Kasumi-1 (cell line): ENCODE measurements around the gene MTRF1L.
"Not testable (repeated sequence)": the region's sequence is repeated elsewhere in the genome, so short reads cannot be mapped to it uniquely, and the experiment has no call there.

Experiments used
- DNase-seq, 2 experiments: peaks; one replicate each; lab custom pipeline; 2025; lab: John Stamatoyannopoulos, UW

MTRF1L gene

DNA sequence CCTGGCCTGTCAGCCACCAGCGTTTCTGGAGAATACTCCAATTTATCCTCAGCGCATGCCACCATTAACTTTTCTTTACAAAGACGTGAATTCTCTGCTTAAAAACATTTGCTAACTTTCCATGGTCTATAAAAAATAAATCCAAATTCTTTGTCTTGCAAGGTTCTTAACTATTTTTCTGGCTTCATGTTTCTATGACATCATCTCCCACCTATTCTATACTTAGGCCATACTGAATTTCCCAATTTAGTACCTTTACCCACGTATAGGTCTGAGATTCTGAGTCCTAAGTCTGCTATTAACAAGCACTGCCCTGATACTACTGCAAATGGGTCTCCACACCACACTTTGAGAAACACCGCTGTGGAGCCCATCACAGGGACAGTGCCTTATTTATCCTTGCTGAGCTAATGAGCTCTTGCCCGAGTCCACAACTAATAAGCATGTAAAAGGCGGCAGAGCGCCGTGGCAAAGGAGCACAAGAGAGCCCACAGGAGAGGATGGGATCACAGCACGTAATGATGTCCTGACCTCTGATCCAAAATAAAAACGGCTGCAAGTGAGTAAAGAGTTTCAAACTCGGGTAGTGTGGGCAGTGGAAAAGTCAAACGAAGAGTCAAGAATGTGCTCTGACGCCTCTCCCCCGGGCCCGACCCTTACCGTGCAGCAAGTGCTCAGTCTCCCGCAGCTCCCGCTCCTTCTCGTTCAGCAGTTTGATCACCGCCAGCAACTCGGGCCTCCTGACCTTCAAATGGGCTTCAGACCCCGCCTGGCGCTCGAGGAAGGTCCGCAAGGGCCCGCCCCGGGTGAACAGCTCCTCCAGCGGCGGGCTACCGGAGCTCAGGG lies 519 bp downstream of the MTRF1L start:
- peak in 1 of 2 experiments; percentile 15 for DNase-seq

DNA sequence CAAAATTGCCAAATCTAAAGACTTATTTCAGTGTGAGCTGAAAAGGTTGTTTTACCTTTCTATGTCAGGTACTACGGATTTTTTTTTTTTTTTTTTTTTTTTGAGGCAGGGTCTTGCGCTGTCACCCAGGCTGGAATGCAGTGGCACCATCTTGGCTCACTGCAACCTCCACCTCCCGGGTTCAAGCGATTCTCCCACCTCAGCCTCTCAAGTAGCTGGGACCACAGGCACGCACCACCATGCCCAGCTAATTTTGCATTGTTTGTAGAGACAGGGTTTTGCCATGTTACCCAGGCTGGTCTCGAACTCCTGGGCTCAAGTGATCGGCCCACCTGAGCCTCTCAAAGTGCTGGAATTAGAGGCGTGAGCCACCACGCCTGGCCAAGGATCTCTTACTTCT lies 1.7 kb downstream of the MTRF1L start:
- DNase-seq, result not testable (repeated sequence)

DNA sequence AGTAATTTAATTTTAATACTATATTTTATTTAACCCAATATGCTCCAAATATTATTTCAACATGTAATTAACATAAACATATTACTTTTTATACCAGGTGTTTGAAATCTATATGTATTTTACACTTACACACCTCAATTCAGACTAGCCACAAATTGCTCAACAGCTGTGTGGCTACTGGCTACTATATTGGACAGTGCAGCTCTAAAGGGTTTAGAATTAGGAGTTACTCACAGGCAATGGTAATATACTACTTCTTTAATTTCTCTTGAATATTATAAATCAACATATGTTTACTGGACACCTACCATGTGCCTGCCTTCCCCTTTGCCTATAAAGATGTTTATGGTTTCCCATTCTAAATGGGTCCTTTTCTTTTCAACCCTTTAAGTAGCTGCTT lies 2.3 kb downstream of the MTRF1L start:
- DNase-seq, result no peak

DNA sequence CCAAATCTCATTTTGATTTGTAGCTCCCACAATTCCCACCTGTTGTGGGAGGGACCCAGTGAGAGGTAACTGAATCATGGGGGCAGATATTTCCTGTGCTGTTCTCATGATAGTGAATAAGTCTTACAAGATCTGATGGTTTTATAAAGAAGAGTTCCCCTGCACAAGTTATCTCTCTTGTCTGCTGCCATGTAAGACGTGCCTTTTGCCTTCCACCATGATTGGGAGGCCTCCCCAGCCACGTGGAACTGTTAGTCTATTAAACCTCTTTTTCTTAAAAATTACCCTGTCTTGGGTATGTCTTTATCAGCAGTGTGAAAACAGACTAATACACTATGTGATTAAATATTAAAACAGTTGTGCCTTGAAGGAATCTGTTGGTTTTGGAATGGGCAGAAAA lies 3.0 kb downstream of the MTRF1L start:
- not testable (repeated sequence) for DNase-seq

DNA sequence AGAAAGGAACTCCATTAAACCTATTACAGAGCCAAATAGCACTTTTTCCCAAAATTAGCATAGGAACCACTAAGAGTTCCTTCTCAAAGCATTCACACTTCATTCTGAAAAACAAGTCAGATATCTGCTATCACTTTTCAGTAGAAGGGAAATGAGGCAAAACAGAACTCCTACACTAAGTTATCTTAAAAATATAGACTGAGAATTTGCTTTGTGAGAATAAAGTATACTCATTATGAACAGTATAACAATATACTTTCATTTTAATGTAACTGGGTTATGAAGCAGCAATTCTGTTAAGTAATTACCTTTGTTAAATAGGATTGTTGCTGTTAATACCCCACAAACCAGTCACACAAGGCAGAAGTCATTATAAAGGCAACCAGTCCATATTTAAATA lies 8.7 kb downstream of the MTRF1L start:
- no peak for DNase-seq

DNA sequence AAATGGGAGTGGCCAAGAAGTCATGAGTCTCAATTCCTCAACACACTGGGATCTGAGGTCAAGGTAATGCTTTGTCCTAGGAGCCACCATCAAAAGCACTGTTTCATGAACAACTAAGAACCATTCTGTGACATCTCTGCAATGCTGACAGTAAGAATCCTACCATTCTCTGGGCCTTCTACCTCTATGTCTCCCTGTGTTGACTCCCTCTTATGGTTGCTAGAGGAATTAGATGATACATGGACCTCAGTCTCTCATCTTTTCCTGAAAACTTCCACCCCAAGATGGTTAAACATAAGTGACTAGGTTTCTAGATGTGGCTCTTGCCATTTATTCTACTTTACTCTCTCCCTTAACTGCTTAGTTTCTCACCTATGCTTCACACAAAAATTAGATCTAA lies 9.1 kb downstream of the MTRF1L start:
- DNase-seq, result peak in 1 of 2 experiments; percentile 48

DNA sequence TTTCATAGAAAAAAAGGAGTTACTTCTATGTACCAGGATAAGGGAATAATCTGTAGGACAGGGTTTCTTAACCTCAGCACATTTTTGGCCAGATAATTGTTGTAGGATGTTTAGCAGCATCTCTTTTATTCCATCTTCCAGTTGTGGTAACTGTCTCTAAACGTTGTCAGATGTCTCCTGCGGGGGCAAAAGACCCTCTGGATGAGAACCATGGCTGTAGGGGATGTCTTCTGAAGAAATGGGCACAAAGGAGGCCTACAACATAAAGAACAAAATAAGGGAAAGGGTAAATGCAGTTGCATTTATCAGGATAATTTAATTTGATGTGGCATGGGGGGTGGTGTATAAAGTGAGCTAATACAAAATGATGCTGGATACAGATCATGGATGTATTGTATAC lies 15.5 kb downstream of the MTRF1L start:
- no peak for DNase-seq

DNA sequence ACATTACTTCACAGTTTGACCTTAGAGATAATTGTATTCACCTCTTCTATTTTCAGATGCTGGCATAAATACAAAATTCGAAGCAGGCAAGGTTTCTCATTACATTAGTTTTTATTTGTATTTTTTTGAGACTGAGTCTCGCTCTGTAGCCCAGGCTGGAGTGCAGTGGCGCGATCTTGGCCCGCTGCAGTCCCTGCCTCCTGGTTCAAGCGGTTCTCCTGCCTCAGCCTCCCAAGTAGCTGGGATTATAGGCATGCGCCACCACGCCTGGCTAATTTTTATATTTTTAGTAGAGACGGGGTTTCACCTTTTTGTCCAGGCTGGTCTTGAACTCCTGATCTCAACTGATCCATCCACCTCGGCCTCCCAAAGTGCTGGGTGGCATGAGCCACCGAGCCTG lies 17.2 kb downstream of the MTRF1L start:
- DNase-seq, result not testable (repeated sequence)

DNA sequence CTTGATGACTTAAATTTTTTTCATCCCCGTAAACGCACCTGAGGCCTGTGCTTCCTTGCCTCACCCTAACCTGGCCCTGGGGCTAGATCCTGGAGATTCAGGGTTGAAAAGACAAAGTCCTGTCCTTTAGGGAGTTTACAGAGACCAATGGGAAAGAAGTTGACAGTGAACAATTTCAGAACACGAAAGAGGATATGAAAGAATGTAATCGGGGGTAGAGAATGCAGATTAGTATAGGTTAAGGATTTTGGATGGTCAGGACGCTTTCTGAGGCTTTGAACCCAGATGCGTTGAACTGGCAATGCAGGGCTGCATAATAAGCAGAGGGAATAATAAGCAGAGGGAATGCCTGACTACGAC lies 18.0 kb downstream of the MTRF1L start:
- DNase-seq, result no peak

DNA sequence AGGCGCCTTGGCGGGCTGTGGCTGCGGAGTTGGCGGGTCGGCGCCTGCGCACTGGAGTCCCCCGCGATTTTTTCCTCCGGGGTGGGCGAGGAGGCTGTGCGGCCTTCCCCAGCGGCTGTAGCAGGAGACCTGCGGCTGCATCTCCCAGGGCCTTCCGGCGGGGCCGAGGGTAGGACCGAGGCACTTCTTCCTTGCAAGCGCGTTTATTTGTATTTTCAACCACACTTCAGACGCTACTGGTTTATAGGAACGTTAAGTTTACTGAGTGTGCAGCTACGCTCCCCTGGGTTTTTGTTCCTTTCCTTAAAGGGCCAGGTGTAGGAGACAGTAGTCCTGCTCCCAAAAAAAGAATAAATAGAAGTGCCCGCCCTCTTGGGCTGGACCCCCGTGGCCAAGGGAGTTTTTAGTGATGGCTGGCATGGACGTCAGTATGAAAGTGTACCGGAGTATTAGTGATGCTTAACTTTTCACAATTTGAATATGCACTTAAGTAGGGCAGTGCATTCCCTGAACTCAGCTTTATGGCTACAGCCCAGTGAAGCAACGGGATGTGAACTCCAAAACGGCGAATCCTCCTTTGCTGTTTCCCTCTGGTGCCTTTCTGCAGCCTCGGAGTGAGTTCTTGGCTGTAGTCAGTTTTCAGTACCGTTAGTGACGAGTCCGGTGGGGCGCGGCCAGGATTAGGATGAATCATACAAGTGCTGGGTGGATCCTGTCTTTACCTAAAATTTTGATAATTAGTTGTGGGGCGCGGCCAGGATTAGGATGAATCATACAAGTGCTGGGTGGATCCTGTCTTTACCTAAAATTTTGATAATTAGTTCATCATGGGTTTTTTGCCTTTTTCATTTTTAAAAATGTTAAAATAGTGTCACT lies 18.6 kb downstream of the MTRF1L start:
- peak; percentile 68 for DNase-seq

DNA sequence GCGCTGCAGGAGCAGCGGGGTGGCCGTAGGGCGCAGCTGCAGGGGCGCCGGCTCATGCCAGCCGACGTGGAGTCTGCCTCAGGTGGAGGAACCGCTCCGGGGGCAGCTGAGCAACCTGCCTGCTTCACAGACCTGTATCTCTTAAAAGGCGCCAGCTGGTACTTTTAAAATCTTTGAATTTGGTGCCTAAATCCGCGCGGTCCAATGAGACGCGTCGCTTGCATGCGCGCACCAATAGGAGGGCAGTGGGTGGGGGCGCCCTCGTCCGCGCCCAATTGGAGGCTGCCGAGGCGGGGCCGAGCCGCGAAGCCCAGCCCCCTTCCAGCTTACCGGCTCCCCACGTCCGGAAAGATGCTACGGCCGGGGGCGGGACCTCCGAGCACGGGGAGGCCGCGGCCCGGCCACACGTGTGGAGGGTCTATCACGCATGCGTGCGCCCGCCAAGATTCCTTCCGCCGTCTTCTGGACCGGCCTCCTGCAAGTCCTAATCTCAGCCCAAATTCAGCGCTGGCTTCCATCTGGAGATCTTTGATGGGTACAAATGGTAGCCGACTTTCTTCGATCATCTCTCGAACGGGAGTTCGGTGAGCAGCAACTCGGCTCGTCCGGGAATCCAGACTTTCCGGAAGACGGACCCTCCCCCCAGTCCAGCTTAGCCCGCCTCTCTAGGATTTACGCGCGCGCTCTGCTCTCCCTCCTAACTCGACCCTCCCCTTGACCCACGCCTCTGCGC lies 19.4 kb downstream of the MTRF1L start, which contains the start of gene FBXO5:
TSS of gene FBXO5 (minus strand) at position 138 of the 733 bp plus-strand sequence. CDS start at position 56, 82 bp downstream.
- peak; percentile 90 to 94 for DNase-seq

DNA sequence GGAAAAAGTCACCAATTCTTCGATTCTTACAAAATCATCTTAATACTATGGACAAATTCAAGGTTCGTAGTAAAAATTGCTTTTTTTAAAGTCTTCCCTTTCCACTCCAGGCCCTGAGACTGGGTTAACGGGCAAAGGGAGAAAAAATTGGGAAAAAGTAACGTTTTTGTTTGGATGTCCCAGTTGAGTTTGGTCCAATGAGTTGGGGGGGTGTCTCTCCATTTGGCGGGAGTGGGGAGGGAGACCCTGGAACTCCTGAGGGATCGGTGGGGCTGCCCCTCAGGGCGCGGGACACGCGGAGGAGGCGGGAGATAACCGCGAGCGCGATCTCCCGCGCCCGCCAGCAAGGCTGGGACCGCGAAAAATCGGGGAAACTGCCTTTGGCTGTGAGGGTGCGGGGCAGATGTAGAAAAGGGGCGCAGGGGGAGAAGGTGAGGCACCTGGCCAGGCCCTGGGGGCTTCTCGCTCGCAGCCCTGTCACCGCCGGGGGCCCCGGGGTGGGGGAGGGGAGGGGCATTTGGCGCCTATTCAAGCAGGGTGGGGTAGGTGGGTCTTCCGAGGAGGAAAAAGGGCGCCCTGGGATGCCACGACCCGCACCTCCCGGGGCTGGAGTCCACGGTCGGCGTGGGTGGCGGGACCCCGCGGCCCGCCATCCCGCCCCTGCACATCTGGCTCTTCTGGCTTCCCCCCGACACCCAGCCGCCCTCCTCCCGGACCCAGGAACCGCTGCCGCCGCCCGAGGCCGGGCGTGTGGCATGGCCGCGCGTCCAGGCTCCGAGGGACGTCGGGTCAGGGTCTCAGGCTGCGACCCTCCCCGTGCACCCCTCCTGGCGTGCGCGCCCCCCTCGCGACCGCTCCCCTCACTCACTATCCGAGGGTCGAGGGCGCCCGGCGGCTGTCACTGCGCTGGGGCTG lies 20.3 kb downstream of the MTRF1L start:
- DNase-seq, result no peak

DNA sequence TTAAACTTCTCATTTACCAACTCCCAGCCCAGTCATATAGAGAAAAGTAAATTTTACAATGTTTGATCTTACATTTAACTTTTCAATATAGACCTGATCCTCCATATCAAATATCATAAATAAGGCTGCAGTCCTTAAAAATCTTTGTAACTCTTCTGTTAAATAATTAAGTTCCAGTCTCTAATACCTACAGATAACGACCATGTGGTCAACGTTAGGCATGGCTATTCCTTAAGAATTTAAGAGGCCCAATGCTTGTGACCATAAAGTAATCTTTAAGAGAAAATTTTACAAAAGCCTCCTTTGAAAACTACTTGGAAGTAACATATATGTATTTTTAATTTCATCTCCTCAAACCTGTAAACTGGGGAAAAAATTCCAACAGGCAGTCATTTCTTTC lies 21.3 kb downstream of the MTRF1L start:
- DNase-seq, result no peak

DNA sequence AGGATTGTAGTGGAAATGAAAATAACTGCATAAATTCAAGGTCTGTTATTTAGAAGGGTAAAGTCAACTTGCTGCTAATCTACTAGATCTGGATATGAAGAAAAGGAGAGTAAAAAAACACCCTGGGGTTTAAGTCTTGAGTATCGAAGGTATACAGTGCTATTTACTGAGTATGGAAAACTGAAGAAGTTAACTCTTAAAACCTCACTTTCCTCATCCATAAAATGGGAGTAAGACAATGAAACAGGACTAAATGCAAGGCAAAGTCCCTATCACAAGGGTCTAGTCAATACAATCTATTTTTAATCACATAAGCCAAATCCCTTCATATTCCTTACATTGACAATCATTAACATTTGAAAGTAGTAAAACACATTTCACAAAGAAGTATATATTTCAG lies 21.9 kb downstream of the MTRF1L start:
- no peak for DNase-seq

DNA sequence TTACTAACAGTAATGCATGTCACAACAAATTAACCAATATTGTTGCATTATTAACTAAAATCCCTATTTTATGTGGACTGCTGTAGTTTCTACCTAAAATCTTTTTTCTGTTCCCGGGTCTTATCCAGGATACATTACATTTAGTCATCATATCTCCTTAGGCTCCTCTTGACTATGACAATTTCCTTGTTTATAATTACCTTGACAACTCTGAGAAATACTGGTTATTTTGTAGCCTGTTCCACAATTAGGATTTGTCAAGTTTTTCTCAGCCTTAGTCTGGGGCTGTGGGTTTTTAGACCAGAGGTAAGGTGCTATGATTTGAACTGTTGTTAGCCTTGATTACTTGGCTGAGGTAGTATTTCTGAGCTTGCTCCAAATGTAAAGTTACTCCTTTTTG lies 23.4 kb downstream of the MTRF1L start:
- no peak for DNase-seq

DNA sequence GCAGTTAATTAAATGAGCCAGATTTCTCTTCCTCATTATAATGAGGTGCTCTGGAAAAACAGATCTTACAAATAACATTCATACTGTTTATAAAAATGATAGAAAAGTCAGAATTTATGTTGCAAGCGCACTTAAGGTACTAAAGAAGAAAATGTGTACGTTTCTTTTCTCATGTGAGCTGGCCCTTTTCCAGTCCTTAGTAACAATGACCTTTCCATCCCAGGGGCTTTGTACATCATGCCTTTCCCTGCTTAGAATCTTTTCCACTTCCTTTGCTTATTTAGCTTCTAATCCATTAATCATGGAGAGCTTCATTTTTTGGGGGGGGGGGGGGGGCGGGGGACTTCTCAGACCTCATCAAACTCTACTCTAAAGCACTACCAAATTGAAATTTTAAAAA lies 24.5 kb downstream of the MTRF1L start:
- no peak for DNase-seq

DNA sequence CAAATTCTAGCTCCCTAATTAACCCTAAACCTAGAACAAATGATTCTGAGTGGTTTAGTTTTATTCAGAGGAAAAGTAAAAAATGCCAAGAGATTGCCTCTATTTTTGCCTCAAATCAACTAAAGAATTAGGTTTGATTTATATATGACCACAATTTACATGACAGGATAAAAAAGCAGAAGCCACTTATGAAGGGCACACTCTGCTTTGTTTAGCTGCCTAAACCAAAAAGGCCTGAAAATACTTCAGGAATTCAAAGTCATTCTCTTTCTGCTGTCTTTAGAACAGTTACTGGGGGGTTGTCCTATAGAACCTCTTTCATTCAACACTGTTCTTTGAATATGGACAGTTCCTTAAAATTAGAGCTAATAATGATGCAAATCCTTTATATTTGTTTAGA lies 25.0 kb downstream of the MTRF1L start:
- peak in 1 of 2 experiments; percentile 7 for DNase-seq

DNA sequence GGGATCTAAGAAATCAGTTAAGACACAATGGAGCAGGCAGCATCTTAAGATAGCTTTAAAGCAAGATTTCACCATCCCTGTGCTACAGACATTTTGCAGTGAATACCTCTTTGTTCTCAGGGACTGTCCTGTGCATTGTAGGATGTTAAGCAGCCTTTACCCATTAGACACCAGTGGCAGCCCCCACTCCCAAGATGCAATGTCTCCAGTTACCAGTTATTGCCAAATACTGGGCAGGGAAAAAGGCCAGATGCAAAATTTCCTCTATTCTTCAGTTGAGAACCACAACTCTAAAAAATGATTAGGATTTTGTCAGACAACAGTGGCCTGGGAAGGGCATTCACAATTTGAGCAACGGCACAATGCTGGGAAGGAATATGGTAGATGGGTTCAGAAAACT lies 25.8 kb downstream of the MTRF1L start:
- peak in 1 of 2 experiments; percentile 18 for DNase-seq

DNA sequence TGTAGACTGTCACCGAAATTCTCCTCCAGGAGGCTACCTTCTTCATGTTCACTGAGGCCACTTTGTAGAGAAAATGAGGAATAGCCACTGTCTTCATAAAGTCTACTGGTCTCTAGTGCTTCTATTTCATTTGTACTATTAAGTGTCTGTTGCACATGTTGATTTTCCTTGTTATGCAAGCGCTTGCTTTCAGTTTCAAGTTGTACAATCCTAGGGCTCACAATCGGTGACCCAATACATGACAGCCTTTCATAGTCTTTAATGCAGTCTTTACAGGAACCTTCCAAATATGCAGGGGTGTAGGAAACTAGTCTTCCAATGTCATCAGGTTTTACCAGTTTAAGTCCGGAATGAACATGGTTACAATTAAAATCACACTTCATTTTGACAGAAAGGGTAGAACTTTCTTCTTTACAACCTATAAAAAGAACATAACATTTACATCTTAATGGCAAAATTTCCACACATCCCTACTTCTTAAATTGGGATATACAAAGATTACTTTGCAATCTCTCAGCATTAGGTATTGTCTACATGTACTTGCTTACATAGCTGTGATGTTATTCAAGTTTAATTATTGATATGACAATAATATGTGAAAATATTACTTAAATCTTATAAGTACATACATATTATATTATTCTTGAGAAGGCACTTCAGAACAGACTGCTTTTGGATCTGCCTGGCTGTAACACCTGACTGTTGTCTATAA lies 27.1 kb downstream of the MTRF1L start:
- peak in 1 of 2 experiments; percentile 14 for DNase-seq

DNA sequence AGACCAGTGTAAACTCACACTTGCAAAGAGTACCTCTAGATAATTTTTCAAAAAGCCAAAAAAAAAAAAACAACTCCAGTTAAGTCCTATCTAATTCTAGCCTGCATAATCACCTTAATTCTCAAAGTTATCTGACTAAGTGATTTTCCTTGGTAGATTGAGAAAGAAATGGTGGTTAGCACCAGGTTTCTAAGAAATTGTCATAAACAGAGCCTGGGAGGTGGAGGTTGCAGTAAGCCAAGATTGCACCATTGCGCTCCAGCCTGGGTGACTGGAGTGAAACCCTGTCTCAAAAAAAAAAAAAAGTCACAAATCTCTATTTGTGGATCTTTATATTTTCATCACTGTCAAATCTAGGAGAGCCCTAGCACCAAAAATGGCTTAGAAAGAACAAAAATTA lies 28.6 kb downstream of the MTRF1L start:
- DNase-seq, result no peak
